ENCODE results near the gene COL4A2.

The COL4A2 gene

DNA sequence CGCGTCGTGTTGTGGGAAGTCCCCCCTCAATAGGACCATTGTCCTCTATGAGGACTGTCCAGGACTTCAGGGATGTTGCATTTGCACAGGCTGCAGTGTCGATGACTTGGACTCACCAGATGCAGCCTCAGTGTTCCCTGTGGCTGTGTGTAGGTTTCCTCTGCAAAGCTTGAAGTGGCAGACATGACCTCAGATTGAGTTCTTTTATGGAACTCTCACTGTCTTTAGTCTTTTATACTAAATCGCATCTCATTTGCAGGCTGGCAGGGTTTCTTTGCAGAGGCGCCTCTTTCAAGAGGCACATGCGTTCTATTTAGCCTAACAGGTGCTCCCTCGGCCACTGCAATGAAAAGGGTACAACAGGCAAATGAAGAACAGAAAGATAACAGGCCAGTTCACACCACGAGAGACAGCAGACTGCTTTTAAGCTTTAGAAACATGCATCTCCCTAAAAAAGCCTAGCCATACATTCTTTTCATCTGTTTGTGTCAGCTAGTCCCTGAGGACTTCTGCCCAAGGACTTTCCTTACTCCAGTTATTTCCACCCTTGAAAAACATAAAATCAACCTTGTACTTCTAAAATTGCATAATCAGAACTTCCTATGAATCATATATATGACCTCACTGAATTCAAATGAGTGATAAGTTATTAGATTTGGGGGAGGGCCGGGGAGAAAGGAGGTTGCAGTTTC lies 136.0 kb downstream of the COL4A2 start:
- H3K9me3 Mint-ChIP-seq: no peaks in the 10 kb centered on the region
- H3K4me1 Mint-ChIP-seq: peaks cover 42% of the 10 kb centered on the region
- ATAC-seq: no peak
- peaks cover 26% of the 10 kb centered on the region for H3K27me3 Mint-ChIP-seq
- no peak overlapping the region for H3K4me3 Mint-ChIP-seq
- no peaks in the 10 kb centered on the region for H3K36me3 Mint-ChIP-seq
- no peak overlapping the region for H3K27ac Mint-ChIP-seq

- no peaks in the 10 kb centered on the region for H3K36me3 Mint-ChIP-seq
- peak; percentile 21 for ATAC-seq
- H3K4me1 Mint-ChIP-seq: peaks cover 42% of the 10 kb centered on the region
- H3K4me3 Mint-ChIP-seq: no peak overlapping the region
- H3K27me3 Mint-ChIP-seq: peaks cover 30% of the 10 kb centered on the region
- H3K9me3 Mint-ChIP-seq: no peaks in the 10 kb centered on the region
- H3K27ac Mint-ChIP-seq: peak overlapping the region; percentile 33
Observed at GRCh38 chr13:110443622-110444225, 136.6 kb downstream of the COL4A2 start.

GRCh38 chr13:110444226-110444653 lies 137.2 kb downstream of the COL4A2 start:
- peak; percentile 42 for ATAC-seq
- no peak overlapping the region for H3K4me3 Mint-ChIP-seq
- H3K4me1 Mint-ChIP-seq: peaks cover 42% of the 10 kb centered on the region
- H3K27ac Mint-ChIP-seq: peak overlapping the region; percentile 33
- H3K27me3 Mint-ChIP-seq: peaks cover 35% of the 10 kb centered on the region
- no peaks in the 10 kb centered on the region for H3K36me3 Mint-ChIP-seq
- H3K9me3 Mint-ChIP-seq: no peaks in the 10 kb centered on the region

DNA sequence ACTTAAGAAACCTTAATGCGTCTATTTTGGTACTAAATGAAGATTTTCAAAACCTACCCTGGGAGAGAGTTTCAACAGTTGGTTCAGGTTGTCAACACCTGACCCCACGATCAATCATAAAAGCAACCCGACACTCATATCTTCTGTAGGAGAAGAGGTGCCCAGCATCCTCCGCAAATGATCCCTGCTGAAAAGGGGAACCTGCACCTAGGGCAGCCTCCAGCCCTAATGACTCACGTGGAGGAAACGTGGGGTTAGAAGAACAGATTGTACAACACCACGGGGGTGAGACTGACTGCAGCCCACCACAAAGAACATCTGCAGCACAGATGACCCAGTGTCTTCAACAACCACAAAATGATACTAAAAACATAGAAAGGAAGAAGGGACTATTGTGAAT lies 138.1 kb downstream of the COL4A2 start:
- Mint-ChIP-seq H3K27me3 (peaks cover 45% of the 10 kb centered on the region), H3K36me3 (no peaks in the 10 kb centered on the region), H3K4me1 (peaks cover 42% of the 10 kb centered on the region), H3K4me3 (no peak overlapping the region), H3K27ac (peak overlapping the region; percentile 33), H3K9me3 (no peaks in the 10 kb centered on the region)
- peak; percentile 76 for ATAC-seq

DNA sequence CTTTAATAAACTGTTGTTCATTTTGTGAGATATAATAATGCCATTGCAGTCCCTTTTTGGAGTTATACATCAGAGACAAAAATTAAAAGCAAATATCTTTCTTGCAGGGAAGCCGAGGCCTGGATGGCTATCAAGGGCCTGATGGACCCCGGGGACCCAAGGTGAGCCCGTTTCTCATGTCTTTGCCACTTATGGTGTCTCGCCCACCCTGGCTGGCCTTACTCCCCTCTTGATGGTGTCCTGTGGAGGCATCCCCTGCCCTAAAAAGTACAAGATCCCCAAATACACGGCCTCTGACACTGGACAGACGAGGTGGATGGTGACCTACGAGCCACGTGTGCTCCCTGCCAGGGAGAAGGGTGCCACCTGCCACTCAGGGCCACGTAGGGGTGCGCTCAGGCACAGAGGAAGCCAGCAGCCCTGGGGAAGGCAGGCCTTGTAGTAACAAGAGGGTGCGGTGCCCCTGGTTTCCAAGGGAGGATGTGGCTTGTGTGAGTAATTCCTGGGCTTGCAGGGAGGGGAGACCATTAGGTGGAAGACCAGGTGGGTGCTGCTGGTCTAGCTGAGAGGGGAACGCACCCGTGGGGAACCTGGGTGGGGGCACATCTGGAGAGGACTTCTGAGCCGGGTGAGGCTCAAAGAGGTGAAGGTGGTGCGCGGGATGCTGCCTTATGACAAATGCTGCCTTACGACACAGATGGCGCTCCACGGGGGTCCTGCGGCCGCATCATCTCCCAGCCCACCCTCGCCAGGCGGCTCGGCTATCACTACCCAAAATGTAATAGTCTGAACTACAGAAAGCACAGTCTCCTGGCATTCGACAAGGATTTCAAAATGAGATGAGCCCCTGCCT lies 138.9 kb downstream of the COL4A2 start:
- Mint-ChIP-seq H3K27ac (peak overlapping the region; percentile 33), H3K4me1 (peaks cover 42% of the 10 kb centered on the region), H3K27me3 (peaks cover 48% of the 10 kb centered on the region), H3K9me3 (no peaks in the 10 kb centered on the region), H3K36me3 (no peaks in the 10 kb centered on the region), H3K4me3 (no peak overlapping the region)
- ATAC-seq: no peak

GRCh38 chr13:110446575-110446890 lies 139.4 kb downstream of the COL4A2 start:
- ATAC-seq: no peak
- H3K36me3 Mint-ChIP-seq: no peaks in the 10 kb centered on the region
- H3K4me3 Mint-ChIP-seq: no peak overlapping the region

DNA sequence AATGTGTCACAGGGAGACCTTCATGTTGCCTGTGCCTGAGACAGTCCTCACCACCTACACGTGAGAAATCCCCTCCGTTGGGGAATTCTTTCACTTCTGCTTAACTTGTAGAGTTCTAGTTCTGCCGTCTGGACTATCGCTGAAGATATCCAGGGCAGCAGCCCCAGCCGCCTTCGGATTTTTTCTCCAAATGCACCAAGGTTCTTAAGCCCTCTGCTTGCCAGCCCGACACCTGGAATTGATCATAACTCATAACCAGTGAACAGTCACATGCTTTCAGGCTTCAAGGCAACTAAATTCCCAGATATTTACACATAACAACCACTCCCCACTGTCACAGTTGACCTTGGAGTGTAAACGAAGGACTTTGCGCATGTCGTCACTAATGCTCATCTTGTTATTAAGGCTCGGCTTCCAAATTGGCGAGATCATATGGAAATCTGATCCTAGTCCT lies 140.0 kb downstream of the COL4A2 start:
- H3K4me3 Mint-ChIP-seq: peak overlapping the region; percentile 43
- H3K9me3 Mint-ChIP-seq: no peaks in the 10 kb centered on the region
- H3K27me3 Mint-ChIP-seq: peaks cover 48% of the 10 kb centered on the region
- H3K36me3 Mint-ChIP-seq: no peaks in the 10 kb centered on the region
- peak; percentile 64 for ATAC-seq
- peaks cover 42% of the 10 kb centered on the region for H3K4me1 Mint-ChIP-seq
- peak overlapping the region; percentile 33 for H3K27ac Mint-ChIP-seq

More at GRCh38 chr13:110446575-110446890, 139.4 kb downstream of the COL4A2 start:
- Mint-ChIP-seq H3K4me1 (peaks cover 42% of the 10 kb centered on the region), H3K9me3 (no peaks in the 10 kb centered on the region), H3K27me3 (peaks cover 48% of the 10 kb centered on the region), H3K27ac (peak overlapping the region; percentile 33)

GRCh38 chr13:110447801-110448200 lies 140.7 kb downstream of the COL4A2 start:
- no peaks in the 10 kb centered on the region for H3K9me3 Mint-ChIP-seq
- H3K36me3 Mint-ChIP-seq: no peaks in the 10 kb centered on the region
- peaks cover 42% of the 10 kb centered on the region for H3K4me1 Mint-ChIP-seq
- no peak overlapping the region for H3K4me3 Mint-ChIP-seq
- no peak overlapping the region for H3K27ac Mint-ChIP-seq
- ATAC-seq: no peak
- H3K27me3 Mint-ChIP-seq: peaks cover 48% of the 10 kb centered on the region

- ATAC-seq: no peak
- peaks cover 42% of the 10 kb centered on the region for H3K4me1 Mint-ChIP-seq
- peaks cover 48% of the 10 kb centered on the region for H3K27me3 Mint-ChIP-seq
- no peaks in the 10 kb centered on the region for H3K9me3 Mint-ChIP-seq
- H3K4me3 Mint-ChIP-seq: no peak overlapping the region
- H3K36me3 Mint-ChIP-seq: no peaks in the 10 kb centered on the region
- H3K27ac Mint-ChIP-seq: no peak overlapping the region
Observed at GRCh38 chr13:110448230-110448629, 141.1 kb downstream of the COL4A2 start.

DNA sequence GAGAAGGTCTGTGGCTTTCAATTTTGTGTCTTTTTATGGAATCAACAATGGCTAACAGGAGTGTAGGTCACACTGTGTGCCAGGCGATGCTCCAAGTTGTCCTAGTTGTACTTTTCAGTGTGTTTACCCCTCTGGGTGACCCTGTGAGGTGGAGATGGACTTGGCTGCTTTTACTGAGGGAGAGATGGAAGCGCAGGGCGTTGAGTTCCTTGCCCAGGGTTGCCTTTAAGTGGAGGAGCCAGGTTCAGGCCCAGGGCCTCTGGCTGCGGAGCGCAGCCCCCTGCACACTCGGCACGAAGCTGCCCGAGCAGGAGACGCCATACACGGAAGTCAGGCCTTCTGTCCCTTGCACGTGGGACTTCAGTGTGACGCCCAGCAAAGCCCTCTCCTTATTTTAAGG lies 141.6 kb downstream of the COL4A2 start:
- Mint-ChIP-seq H3K9me3 (no peaks in the 10 kb centered on the region), H3K27me3 (peaks cover 44% of the 10 kb centered on the region), H3K36me3 (no peaks in the 10 kb centered on the region), H3K4me1 (peaks cover 38% of the 10 kb centered on the region), H3K27ac (no peak overlapping the region), H3K4me3 (no peak overlapping the region)
- ATAC-seq: no peak

DNA sequence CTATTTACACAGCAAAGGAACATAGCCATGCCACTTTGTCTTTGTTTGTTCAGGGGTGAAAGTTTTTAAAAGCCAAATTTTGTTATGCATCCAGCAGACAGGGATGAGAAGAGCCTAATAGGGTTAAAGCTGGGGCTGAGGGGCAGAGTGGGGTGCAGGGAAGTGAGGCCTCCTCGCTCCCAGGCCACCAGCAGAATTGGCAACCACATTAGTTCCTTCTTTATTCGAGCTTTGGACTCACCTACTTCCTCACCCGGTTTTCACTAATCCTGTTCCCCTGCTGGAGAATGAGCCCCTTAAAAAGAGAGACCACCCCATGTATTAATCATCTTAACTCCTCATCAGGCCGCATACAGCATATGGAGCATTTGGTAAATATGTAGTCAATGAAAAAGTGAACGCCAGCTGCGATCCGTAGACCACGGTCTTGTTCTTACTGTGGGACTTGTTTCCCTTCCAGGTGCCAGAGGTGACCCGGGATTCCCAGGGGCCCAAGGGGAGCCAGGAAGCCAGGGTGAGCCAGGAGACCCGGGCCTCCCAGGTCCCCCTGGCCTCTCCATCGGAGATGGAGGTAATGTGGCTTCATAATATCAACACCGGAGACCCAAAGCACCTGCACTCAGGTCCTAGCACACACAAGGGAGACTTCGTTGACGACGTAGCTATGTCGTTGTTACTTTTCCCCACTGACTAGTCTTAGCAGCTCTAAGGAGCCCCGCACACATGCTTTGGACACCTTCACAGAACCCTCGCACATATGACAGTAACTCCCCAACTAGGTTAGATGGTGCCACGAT lies 142.3 kb downstream of the COL4A2 start:
- Mint-ChIP-seq H3K9me3 (no peaks in the 10 kb centered on the region), H3K27me3 (peaks cover 39% of the 10 kb centered on the region), H3K4me1 (peaks cover 31% of the 10 kb centered on the region), H3K27ac (no peak overlapping the region), H3K4me3 (no peak overlapping the region), H3K36me3 (no peaks in the 10 kb centered on the region)
- no peak for ATAC-seq

DNA sequence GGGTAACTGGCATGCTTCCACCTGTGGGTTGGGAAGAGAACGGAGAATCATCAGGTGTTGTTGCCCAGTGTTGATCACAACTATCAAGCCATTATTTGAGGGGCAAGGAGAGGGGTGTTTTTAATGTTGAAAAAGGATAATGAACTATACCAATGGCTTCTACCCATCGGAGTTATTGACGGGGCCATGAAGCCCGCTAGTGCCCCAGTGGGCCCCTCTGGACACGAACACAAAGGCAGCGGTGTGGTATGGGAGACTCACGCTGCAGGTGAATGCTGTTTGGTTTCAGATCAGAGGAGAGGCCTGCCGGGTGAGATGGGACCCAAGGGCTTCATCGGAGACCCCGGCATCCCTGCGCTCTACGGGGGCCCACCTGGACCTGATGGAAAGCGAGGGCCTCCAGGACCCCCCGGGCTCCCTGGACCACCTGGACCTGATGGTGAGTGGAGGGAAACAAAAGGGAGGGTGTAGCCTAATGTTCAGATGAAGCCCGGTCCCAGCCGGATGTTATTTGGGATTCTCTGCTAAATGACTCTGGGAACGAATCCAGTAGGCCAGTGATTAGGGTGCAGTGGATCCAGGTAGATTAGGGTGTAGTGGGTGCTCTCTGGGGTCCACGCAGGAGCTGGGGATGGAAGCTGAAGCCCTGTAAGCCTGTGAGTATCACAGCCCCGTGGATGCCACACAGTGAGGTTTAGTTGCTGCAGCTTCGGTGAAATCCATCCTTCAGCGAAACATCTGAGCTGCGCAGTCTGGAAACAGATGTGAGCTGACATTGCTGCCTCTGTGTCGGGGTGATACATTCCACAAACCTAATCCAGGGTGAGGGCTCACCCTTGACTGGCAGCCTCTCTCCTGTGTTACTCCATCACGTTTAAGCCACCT lies 143.2 kb downstream of the COL4A2 start:
- Mint-ChIP-seq H3K4me3 (no peak overlapping the region), H3K9me3 (no peaks in the 10 kb centered on the region), H3K36me3 (no peaks in the 10 kb centered on the region), H3K27me3 (peaks cover 48% of the 10 kb centered on the region), H3K27ac (no peak overlapping the region), H3K4me1 (peaks cover 28% of the 10 kb centered on the region)
- ATAC-seq: no peak

- H3K27me3 Mint-ChIP-seq: peaks cover 53% of the 10 kb centered on the region
- H3K27ac Mint-ChIP-seq: no peak overlapping the region
- H3K4me1 Mint-ChIP-seq: peaks cover 27% of the 10 kb centered on the region
- H3K9me3 Mint-ChIP-seq: no peaks in the 10 kb centered on the region
- H3K4me3 Mint-ChIP-seq: no peak overlapping the region
- ATAC-seq: no peak
- H3K36me3 Mint-ChIP-seq: no peaks in the 10 kb centered on the region
Observed at GRCh38 chr13:110450941-110451730, 144.1 kb downstream of the COL4A2 start.

All from stimulated activated memory B cell treated with anti-CD40 and anti-IgM and Interleukin-4, amounts not matched to agents 10 μg/mL and 1 μg/mL and 100 μg/mL, for 72 hours (primary cell).